DLD1 (cell line): ENCODE results near the gene CD300C.
"Not testable (repeated sequence)": the region's sequence is repeated elsewhere in the genome, so short reads cannot be mapped to it uniquely, and the experiment has no call there.

Experiments
- in situ Hi-C: cut with HindIII; loops from 2 replicates; pipeline ENCODE4 v1.10.0; 2017; ENCODE audit warnings: low sequenced_read_pairs

Gene CD300C

GRCh38 chr17:74545843-74546230 is at the start of gene CD300C:
TSS of gene CD300C (minus strand) at chr17:74546115. CDS start at chr17:74545782, 333 bp downstream.
- in situ Hi-C loops = no loop called here

GRCh38 chr17:74595037-74595750 is 49.3 kb upstream of the CD300C start:
- in situ Hi-C loops = loop anchor here (10.0 kb wide), 1 partner anchor 120 kb away; no protein-coding TSS in a partner anchor

DNA sequence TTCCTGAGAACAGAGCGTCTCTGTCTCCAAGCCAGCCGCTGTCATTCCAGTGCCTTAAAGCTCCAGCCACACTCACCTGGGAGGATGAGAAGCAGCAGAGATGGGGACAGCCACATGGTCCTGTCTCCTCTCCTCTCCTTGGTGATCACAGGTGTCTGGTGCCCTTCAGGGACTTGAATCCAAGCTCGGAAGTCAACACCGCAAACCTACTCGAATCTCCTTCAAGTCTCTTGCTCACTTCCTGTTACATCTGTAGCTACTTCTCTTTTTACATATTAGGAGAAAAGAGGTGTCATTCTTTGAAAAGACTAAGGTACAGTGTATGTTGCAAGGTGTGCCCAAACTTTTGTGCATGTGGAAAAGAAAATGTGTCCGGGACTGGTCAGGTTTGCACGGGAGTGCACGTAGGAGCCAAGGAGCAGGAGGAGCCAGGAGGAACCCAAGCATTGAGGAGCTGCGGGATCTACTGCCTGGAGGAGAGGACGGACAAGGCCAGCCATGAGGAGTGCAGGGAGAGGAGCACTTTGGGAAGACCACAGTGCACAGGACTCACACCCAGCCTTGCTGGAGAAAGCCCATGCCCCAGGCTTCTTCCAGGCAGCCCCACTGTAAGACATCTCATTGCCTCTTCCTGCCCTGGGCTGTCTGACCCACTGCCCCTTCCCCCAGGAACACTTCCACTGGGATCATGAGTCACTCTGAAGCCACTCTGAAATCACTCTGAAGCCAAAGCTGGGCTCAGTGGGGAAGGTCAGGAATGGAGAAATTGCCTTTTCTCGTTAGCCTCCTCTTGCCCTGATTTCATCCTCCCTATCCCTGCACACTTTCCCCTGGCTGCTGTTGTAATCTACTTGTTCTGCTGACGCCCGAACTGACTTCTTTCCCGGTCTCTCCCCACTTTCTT is 46.4 kb upstream of the CD300C start, which contains the start of gene CD300LD:
Gene CD300LD, minus strand, starts transcription at position 197 of the 904 bp plus-strand sequence. Its CDS starts 81 bp downstream, at position 116.
- in situ Hi-C loops = loop anchor here (10.0 kb wide), 1 partner anchor 118 kb away; no protein-coding TSS in a partner anchor

GRCh38 chr17:74591503-74591902 is 45.6 kb upstream of the CD300C start:
- in situ Hi-C loops = loop anchor here (10.0 kb wide), 1 partner anchor 117 kb away; no protein-coding TSS in a partner anchor

DNA sequence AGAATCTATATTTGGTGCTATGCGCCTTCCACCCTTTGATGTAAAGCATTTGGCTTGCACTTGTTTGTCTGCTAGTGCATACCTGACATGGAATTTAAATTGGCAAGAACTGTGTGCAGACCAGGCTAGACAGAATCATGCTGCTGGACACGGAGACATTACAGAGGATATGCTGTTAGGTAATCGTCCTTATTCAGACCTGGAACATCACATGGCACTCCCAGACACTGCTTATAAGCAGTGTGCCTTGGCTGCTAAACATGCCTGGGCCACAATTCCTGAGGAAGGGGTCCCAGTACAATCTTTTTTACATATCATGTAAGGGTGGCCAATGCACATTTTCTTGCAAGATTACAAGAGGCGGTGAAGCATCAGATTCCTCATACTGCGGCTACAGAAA is 39.8 kb upstream of the CD300C start:
- in situ Hi-C loops = no loop called here

DNA sequence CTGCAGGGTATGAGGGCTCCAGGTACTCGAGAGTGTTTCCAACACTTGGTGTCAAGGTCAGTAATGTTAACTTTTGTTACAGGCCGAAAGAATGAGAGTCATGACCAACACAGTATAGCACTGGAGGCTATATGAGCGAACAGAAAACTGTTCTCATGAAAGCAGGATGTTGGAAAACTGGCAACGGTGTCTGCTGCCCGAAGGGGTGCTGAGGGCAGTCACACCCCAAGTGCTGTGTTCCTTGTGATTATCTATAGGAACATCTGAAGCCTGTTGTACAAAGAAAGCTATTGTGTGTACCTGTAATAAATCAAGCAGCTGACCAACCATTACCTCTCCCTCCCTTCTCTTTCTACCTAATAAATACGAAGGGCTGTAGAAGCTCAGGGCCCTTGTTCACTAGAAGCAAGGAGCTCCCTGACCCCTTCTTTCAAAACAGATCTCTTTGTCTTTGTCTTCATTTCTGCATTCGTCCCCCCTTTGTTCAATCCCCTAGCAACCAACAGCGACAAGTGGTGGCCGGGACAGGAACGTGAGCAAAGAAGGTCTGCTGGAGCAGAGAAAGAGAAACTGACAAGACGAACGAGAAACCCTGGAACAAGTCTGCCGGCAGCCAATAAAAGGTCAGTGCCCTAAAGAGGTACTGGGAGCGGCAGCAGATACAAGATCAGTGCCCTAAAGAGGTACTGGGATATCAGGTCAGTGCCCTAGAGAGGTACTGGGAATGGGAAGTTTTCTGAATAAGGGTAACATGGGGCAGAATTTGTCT is 38.6 kb upstream of the CD300C start:
- in situ Hi-C loops = no loop called here

DNA sequence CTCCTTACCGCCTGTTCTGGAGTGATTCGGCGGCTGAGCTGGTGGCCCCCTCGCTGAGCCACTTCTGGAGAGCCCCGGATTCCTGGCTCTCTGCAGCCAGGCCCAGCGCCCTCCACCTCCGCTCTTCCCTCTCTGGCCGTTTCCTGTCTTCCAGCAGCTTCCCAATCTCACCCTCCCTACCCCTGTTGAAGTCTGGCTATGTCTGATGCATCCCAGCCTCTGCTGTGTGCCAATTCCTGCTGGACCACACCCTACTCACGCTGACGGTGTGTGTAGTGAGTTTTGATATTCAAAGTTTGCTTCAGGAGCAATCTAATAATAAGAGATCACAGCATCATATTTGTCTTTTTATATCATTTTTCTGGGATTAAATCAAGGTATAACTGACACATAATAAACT is 36.7 kb upstream of the CD300C start:
- in situ Hi-C loops = no loop called here

GRCh38 chr17:74579900-74580299 is 34.0 kb upstream of the CD300C start:
- in situ Hi-C loops = no loop called here

- in situ Hi-C loops = no loop called here
Measured at GRCh38 chr17:74578979-74579378, 33.1 kb upstream of the CD300C start.

DNA sequence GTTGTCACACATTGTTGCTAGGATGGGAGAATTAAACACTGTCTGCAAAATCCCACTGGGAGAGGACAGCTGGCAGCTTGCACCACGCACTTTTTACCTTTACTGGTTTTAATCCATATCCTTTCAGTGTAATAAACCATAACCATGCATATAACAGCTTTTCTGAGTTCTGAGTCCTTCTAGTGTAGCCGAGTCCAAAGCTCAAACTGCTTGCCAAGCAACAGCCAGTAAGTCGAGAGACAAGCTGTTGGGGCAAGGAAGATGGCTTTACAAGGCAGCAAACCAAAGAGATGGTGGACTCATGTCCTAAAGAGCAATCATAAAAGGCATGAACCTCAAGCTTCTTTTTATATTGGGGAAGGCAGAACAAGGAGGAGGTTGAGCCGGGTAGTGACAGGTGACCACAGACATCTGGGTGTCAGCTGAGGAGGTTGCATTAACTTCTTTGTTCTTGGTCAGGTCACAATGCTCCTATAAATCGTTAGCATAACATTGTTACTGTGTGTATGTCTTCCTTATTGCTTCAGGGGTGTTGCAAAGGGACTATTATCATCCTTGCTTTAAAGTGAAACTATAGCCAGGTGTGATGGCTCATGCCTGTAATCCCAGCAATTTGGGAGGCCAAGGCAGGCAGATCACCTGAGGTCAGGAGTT is 28.7 kb upstream of the CD300C start:
- in situ Hi-C loops = no loop called here

DNA sequence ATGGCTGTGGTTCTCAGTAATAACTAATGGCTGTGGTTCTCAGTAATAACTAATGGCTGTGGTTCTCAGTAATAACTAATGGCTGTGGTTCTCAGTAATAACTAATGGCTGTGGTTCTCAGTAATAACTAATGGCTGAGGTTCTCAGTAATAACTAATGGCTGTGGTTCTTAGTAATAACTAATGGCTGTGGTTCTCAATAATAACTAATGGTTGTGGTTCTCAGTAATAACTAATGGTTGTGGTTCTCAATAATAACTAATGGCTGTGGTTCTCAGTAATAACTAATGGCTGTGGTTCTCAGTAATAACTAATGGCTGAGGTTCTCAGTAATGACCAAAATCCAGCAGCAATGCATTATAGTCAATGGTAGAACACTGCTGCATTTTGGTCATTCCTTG is 27.7 kb upstream of the CD300C start:
- in situ Hi-C loops = not testable (repeated sequence)

- in situ Hi-C loops = no loop called here
Measured at GRCh38 chr17:74573169-74573568, 27.3 kb upstream of the CD300C start.

DNA sequence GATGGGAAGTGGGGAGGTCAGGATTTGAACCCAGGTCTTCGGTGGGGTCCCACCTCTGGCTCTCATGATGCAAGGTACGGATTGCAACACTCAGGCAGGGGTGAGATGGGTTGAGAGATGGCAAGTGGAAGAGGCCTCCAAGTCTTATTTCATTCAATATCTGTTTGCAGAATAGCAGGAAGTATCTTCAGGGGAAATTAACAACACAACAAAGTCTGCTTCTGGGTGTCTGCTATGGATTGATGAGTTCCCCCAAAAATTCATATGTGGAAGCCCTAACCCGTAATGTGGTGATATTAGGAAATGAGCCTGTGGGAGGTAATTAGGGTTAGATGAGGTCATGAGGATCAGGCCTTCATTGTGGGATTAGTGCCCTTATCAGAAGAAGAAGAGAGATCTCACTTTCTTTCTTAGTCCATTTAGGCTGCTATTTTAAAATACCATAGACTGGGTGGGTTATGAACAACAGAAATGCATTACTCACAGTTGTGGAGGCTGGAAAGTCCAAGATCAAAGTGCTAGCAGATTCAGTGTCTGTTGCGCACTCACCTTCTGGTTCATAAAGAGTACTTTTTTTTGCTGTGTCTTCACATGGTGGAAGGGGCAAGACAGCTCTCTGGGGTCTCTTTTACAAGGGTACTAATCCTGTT is 25.8 kb upstream of the CD300C start:
- in situ Hi-C loops = no loop called here

DNA sequence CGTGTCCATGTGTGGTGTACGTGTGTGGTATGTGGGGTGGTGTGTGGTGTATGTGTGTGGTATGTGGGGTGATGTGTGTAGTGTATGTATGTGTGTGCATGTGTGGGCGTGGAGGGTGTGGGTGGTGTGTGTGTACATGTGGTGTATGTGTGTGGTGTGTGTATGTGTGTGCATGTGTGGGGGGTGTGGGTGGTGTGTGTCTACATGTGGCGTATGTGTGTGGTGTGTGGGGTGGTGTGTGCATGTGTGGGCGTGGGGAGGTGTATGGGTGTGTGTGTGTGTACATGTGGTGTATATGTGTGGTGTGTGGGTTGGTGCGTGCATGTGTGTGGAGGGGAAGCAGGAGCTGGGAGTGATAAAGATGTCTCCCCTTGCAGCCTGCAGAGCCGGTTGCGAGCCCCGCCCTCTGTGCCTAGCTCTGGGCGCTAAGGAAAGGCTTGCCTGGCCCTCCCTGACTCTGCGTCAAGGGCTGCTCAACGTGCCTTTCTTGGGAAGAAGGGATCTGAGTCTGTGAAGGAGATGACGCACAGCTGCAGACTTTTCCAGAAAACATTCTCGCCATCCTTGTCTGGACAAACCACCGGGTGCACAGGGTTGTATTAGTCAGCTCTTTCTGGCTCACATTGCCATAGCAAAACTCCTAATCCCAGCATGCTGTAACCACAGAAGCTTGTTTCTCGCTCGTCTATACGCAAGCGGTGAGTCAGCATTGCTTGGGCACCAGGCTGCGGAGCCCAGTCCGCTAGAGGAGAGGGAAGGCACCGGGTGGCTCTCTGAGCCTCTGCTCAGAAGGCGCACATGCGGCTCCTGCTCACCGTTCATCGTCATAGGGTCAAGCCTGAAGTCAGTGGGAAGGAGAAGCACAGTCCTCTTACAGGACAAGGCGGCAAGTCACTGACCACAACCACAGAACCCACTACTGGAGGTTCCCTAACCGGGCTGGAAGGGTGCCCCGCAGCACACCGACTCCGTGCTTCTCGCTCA is 23.4 kb upstream of the CD300C start:
- in situ Hi-C loops = no loop called here

DNA sequence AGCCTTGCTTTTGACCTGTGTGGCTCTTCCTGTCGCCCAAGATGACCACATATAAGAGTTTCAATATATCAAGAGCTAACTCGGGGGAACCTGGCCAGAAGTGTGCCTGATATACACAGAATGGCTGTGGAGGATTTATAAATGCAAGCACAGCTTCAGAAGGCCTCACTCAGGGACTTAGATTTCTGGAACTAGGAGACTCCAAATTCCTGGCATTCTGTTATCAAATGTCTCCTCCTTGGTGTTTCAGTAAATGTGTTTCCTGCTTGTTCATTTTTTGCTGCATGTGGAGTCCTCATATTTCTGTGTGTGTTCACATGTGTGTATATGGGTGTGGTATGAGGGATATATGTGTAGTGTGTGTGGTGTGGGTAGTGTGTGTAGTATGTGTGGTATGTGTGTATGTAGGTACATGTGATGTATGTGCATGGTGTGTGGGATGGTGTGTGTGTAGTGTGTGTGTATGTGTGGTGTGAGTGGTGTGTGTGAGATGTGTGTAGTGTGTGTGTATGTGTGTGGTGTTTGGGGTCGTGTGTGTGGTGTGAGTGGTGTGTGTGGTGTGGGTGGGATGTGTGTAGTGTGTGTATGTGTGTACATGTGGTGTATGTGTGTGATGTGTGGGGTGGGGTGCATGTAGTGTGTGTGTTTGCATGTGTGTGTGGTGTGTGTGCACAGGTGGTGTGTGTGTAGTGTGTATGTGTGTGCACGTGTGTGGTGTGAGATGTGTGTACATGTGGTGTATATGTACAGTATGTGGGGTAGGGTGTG is 22.4 kb upstream of the CD300C start:
- in situ Hi-C loops = no loop called here

DNA sequence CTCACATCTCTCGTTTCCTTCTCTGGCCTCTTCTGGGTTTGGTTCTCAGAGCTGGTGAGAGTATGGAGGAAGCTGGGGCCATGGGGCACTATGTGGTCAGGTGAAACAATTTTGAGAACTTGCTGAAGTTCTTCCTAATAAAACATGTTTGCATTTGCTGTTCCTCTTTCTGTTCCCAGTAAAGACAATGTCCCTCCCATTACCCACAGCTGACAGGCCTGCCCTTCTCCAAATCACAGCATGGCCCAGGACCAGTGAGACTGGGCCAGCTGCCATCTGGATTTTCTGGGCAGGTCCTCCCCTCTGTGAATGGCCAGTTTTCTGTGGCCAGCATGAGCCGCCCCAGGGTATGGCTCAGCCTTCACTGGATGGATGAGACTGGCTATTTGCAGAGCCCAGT is 21.5 kb upstream of the CD300C start, which contains the start of gene CD300H:
Gene CD300H, minus strand, starts transcription at position 113 of the 400 bp plus-strand sequence.
- in situ Hi-C loops = no loop called here

GRCh38 chr17:74566132-74566753 is 20.3 kb upstream of the CD300C start:
- in situ Hi-C loops = no loop called here
